GM10248 (cell line): Measurements from ENCODE around the gene CEP170.

Experiments used
- CTCF ChIA-PET: fragments of 300-600 bp; sonication (Branson Sonifier 250); formaldehyde crosslinking; extraction: SDS; loops from one replicate; lab custom pipeline; 2021; ENCODE audit warnings: antibody characterized with exemption; lab: Yijun Ruan, JAX
- POLR2A ChIA-PET: fragments of 350-650 bp; sonication (Branson Sonifier 250); formaldehyde crosslinking; extraction: SDS; loops from one replicate; lab custom pipeline; 2020; ENCODE audit warnings: antibody characterized with exemption; lab: Yijun Ruan, JAX
- DNase-seq: peaks from one replicate; pipeline ENCODE4 v3.0.0; 2012; ENCODE audit errors: extremely low spot score
- TF ChIP-seq, protein P1 (sequence below): IDR thresholded peaks from 2 replicates; pipeline ENCODE4 v1.5.1; 2012; ENCODE audit warnings: mild to moderate bottlenecking, low read depth; ENCODE audit errors: extremely low read depth, missing control alignments, control extremely low read depth

CEP170 gene

DNA sequence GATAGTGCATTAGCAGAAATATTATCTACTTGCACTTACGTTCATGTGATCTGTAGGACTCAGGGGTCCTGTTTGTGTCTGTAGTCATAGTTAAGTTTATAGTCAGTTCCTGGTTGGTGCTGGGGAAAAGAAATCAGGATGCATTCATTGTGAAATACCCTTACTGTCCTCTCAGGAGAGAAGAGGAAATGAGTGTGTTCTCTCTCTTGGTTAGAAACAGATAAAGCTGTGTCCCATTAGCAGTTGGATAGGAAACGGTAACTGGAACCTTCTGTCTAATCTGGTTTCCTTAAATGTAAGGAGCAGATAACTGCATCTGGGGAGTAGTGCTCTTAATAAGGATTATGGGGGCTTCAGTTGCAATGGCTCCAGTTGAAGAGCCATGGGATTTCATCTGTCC, 9.6 kb upstream of the CEP170 start:
- CTCF ChIA-PET: interaction anchor here (1.8 kb wide), 2 partner anchors 8 to 9 kb away, joined by 4 to 9 read pairs; partner anchors contain the start of gene SDCCAG8
- no peak for DNase-seq
- POLR2A ChIA-PET: no interaction called here
- TF ChIP-seq, protein P1, sequence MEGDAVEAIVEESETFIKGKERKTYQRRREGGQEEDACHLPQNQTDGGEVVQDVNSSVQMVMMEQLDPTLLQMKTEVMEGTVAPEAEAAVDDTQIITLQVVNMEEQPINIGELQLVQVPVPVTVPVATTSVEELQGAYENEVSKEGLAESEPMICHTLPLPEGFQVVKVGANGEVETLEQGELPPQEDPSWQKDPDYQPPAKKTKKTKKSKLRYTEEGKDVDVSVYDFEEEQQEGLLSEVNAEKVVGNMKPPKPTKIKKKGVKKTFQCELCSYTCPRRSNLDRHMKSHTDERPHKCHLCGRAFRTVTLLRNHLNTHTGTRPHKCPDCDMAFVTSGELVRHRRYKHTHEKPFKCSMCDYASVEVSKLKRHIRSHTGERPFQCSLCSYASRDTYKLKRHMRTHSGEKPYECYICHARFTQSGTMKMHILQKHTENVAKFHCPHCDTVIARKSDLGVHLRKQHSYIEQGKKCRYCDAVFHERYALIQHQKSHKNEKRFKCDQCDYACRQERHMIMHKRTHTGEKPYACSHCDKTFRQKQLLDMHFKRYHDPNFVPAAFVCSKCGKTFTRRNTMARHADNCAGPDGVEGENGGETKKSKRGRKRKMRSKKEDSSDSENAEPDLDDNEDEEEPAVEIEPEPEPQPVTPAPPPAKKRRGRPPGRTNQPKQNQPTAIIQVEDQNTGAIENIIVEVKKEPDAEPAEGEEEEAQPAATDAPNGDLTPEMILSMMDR: no peak

GRCh38 chr1:243261390-243261789, 6.3 kb upstream of the CEP170 start:
- ChIA-PET POLR2A (no interaction called here), CTCF (no interaction called here)
- DNase-seq: no peak
- TF ChIP-seq, protein P1: no peak

DNA sequence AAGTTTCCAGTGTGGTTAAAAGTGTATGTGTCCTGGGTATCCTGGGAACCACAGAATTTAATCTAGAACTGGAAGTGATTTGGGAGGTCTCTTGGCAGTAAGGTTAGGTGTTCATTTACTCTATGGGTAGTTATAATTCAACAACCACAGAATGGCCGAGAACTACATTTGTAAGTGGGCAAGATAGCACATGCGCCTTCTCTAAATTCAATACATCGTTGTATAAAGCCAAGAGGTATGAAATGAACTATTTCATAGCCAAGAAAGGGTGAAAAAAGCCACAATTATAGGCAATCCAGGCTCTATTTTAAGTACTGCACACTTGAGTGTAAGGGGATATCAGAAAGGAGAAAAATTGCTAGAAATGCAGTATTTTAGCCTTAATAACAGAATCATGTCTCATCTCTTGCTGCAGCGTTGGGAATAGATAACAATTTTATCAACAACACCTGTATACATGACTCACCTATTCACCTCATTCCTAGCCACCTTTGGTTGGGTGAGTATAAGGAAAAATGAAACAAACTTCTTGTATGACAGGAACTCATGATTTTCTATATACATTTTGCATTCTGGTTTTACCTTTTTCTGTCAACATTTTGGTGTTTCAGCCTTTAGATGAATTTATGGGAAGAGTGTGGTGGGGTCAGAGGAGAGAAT, 5.3 kb upstream of the CEP170 start:
- ChIA-PET CTCF (no interaction called here), POLR2A (no interaction called here)
- TF ChIP-seq, protein P1: no peak
- no peak for DNase-seq

- TF ChIP-seq, protein P1: no peak
- no peak for DNase-seq
- ChIA-PET CTCF (no interaction called here), POLR2A (no interaction called here)
These were observed 3.6 kb upstream of the CEP170 start for GRCh38 chr1:243258731-243259130.

- TF ChIP-seq, protein P1: no peak
- no peak for DNase-seq
- ChIA-PET CTCF (interaction anchor here (1.6 to 2.4 kb wide), 4 partner anchors 8 to 20 kb away, joined by 4 to 9 read pairs (median 6); no protein-coding TSS in a partner anchor), POLR2A (interaction anchor here (2.0 kb wide), 1 partner anchor 10 kb away, joined by 10 read pairs; no protein-coding TSS in a partner anchor)
These were observed 2.1 kb upstream of the CEP170 start for GRCh38 chr1:243257189-243257588.

DNA sequence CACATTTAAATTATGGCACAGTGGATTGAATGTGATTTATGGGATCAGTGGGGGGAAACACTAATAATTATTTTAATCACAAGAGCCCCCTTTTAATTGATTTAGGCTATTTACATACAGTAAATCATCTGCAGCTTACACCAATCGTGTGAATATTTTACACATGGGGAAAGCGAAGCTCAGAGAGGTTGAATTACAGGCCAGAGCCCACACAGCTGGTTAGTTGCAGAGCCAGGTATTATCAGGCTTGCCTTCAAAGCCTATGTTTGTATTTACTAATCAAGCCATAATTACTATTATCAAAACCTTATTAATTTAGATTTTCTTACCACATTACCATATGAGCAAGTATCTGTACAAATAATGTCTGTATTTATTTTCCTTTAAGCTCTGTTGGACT, 1.5 kb upstream of the CEP170 start:
- DNase-seq: no peak
- ChIA-PET POLR2A (interaction anchor here (2.0 kb wide), 1 partner anchor 9 kb away, joined by 10 read pairs; no protein-coding TSS in a partner anchor), CTCF (interaction anchor here (1.6 to 2.4 kb wide), 4 partner anchors 8 to 21 kb away, joined by 4 to 9 read pairs (median 6); no protein-coding TSS in a partner anchor)
- TF ChIP-seq, protein P1: no peak
